OCI-LY1 (cell line): ENCODE results near the gene NOP56.

Source experiments
- H2AFZ ChIP-seq: fragments of 200-600 bp; sonication (generic), shearing (Covaris generic); 2 replicates; pipeline ENCODE4 v1.6.0; 2014; ENCODE audit warnings: antibody characterized with exemption, mild to moderate bottlenecking, low read length
- H3F3A ChIP-seq: fragments of 200-600 bp; sonication (generic), shearing (Covaris generic); 2 replicates; pipeline ENCODE4 v1.6.0; 2014; ENCODE audit warnings: mild to moderate bottlenecking, antibody characterized with exemption, low read length, moderate library complexity; ENCODE audit not compliant: insufficient read depth
- H3K27ac ChIP-seq: fragments of 200-600 bp; sonication (generic); 2 replicates; pipeline ENCODE4 v1.5.1; 2014; ENCODE audit warnings: low read length, mixed run types, mild to moderate bottlenecking, low read depth; ENCODE audit not compliant: poor library complexity, severe bottlenecking
- H3K27me3 ChIP-seq: fragments of 200-600 bp; sonication (generic); 2 replicates; pipeline ENCODE4 v1.6.0; 2014; ENCODE audit warnings: antibody characterized with exemption, mild to moderate bottlenecking, low read length, moderate library complexity; ENCODE audit not compliant: insufficient read depth
- H3K36me3 ChIP-seq: fragments of 200-600 bp; sonication (generic); 2 replicates; pipeline ENCODE4 v1.6.1; 2014; ENCODE audit warnings: mild to moderate bottlenecking, antibody characterized with exemption, low read length, moderate library complexity, mixed read lengths; ENCODE audit not compliant: insufficient read depth
- H3K4me1 ChIP-seq: fragments of 200-600 bp; sonication (generic); 2 replicates; pipeline ENCODE4 v1.5.1; 2014; ENCODE audit warnings: mild to moderate bottlenecking, low read length, moderate library complexity; ENCODE audit not compliant: insufficient read depth, severe bottlenecking
- H3K4me2 ChIP-seq: fragments of 200-600 bp; sonication (generic), shearing (Covaris generic); 2 replicates; pipeline ENCODE4 v1.6.1; 2014; ENCODE audit warnings: low read length
- H3K4me3 ChIP-seq: fragments of 200-600 bp; sonication (generic); 2 replicates; pipeline ENCODE4 v1.5.1; 2014; ENCODE audit warnings: low read length, low read depth, mild to moderate bottlenecking, mixed read lengths; ENCODE audit not compliant: poor library complexity, severe bottlenecking
- H3K79me2 ChIP-seq: fragments of 200-600 bp; shearing (Covaris generic); 2 replicates; pipeline ENCODE4 v1.6.1; 2016; ENCODE audit warnings: mixed run types, low read length, mixed read lengths; ENCODE audit not compliant: insufficient read depth
- H3K9ac ChIP-seq: fragments of 200-600 bp; sonication (generic), shearing (Covaris generic); 2 replicates; pipeline ENCODE4 v1.6.1; 2014; ENCODE audit warnings: mild to moderate bottlenecking, low read length, mixed read lengths
- H3K9me2 ChIP-seq: fragments of 200-600 bp; sonication (generic), shearing (Covaris generic); 2 replicates; pipeline ENCODE4 v1.6.1; 2014; ENCODE audit warnings: low read depth, mild to moderate bottlenecking, low read length, mixed read lengths
- H3K9me3 ChIP-seq: fragments of 200-600 bp; shearing (Covaris generic); 2 replicates; pipeline ENCODE4 v1.6.1; 2014; ENCODE audit warnings: low read length, mixed read lengths
- H4K20me1 ChIP-seq: fragments of 200-600 bp; sonication (generic), shearing (Covaris generic); 2 replicates; pipeline ENCODE4 v1.6.0; 2016; ENCODE audit warnings: mild to moderate bottlenecking, low read length; ENCODE audit not compliant: insufficient read depth
- EZH2 ChIP-seq: fragments of 200-600 bp; sonication (generic), shearing (Covaris generic); IDR thresholded peaks from 2 replicates; pipeline ENCODE4 v1.8.0; 2017; ENCODE audit warnings: borderline replicate concordance, mixed run types, mild to moderate bottlenecking, antibody characterized with exemption, low read length, moderate library complexity, mixed read lengths
- TF ChIP-seq, protein P1 (sequence below): fragments of 200-600 bp; sonication (generic), shearing (Covaris generic); IDR thresholded peaks from 2 replicates; pipeline ENCODE4 v1.5.1; 2017; ENCODE audit warnings: mild to moderate bottlenecking, antibody characterized with exemption, low read length, moderate library complexity, mixed read lengths

The NOP56 gene

DNA sequence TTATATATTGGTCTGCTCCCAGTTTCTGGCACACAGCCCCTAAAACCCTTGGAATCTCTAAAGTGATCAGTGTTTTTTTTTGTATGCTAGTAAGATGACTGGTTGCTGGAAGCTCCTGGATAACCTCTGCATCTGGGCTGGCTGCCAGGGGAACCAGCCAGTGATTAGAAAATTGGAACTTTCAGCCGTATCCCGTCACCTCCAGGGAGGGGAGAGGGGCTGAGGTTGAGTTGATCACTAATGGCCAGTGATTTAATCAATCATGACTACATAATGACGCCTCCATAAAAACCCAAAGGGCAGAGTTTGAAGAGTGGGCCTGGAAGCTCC, 48.0 kb upstream of the NOP56 start:
- no peak overlapping the region for H3K9ac ChIP-seq
- no peak for TF ChIP-seq EZH2
- TF ChIP-seq, protein P1, sequence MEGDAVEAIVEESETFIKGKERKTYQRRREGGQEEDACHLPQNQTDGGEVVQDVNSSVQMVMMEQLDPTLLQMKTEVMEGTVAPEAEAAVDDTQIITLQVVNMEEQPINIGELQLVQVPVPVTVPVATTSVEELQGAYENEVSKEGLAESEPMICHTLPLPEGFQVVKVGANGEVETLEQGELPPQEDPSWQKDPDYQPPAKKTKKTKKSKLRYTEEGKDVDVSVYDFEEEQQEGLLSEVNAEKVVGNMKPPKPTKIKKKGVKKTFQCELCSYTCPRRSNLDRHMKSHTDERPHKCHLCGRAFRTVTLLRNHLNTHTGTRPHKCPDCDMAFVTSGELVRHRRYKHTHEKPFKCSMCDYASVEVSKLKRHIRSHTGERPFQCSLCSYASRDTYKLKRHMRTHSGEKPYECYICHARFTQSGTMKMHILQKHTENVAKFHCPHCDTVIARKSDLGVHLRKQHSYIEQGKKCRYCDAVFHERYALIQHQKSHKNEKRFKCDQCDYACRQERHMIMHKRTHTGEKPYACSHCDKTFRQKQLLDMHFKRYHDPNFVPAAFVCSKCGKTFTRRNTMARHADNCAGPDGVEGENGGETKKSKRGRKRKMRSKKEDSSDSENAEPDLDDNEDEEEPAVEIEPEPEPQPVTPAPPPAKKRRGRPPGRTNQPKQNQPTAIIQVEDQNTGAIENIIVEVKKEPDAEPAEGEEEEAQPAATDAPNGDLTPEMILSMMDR, result no peak
- no peak overlapping the region for H3K27ac ChIP-seq
- no peaks in the 10 kb centered on the region for H3K79me2 ChIP-seq
- H3K4me3 ChIP-seq, result no peak overlapping the region
- H3K4me1 ChIP-seq, result no peaks in the 10 kb centered on the region
- no peaks in the 10 kb centered on the region for H3F3A ChIP-seq
- 0 out of 2 replicates have a peak, but pooled peaks cover 4% of the 10 kb centered on the region for H3K9me3 ChIP-seq
- H3K4me2 ChIP-seq, result no peak overlapping the region
- H2AFZ ChIP-seq, result no peak overlapping the region
- no peaks in the 10 kb centered on the region for H4K20me1 ChIP-seq
- H3K36me3 ChIP-seq, result no peaks in the 10 kb centered on the region
- H3K27me3 ChIP-seq, result no peaks in the 10 kb centered on the region
- no peaks in the 10 kb centered on the region for H3K9me2 ChIP-seq

DNA sequence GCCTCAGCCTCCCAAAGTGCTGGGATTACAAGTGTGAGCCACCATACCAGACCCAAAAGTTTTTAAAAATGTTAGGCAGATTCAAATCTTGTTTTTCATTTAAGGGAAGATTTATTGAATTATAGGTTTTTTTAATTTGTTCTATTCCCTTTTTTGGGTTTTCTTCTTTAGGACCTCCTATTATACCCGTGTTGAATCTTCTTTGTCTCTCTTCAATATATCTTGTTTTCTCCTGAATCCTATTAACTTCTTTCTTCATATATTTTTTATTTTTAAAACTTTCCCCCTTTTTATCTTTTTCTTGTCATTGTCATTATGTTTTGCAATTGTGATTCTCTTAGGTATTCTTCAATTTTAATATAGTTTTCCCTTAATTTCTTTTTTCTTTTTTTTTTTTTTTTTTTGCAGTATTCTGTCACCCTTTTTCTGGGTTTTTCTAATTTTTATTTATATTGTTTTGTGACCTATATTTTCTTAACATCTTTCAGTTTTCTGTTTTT, 45.9 kb upstream of the NOP56 start:
- no peaks in the 10 kb centered on the region for H3K79me2 ChIP-seq
- 0 out of 2 replicates have a peak, but pooled peaks cover 4% of the 10 kb centered on the region for H3K9me3 ChIP-seq
- TF ChIP-seq, protein P1, result no peak
- no peak for TF ChIP-seq EZH2
- no peaks in the 10 kb centered on the region for H3K27me3 ChIP-seq
- no peaks in the 10 kb centered on the region for H3K4me1 ChIP-seq
- H4K20me1 ChIP-seq, result no peaks in the 10 kb centered on the region
- no peak overlapping the region for H2AFZ ChIP-seq
- H3K9ac ChIP-seq, result no peak overlapping the region
- H3K4me3 ChIP-seq, result no peak overlapping the region
- no peaks in the 10 kb centered on the region for H3K36me3 ChIP-seq
- H3K9me2 ChIP-seq, result no peaks in the 10 kb centered on the region
- no peak overlapping the region for H3K4me2 ChIP-seq
- H3F3A ChIP-seq, result no peaks in the 10 kb centered on the region
- H3K27ac ChIP-seq, result no peak overlapping the region

DNA sequence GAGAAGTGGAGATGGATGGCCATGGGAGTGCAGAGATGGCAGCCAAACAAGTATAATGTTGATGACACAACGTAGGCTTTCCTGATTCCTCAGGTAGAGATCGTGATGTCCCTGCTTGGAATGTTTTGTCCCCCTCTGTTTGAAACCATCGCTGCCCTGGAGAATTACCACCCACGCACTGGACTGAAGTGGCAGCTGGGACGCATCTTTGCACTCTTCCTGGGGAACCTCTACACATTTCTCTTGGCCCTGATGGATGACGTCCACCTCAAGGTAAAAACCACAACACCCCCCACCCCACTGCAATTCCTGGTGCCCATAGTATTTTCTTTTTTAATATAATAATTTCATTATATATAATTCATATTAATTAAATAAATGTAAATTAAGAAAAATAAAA, 42.1 kb upstream of the NOP56 start:
- Histone ChIP-seq H3F3A (no peaks in the 10 kb centered on the region), H3K4me2 (no peak overlapping the region), H3K79me2 (no peaks in the 10 kb centered on the region), H3K9ac (no peak overlapping the region), H3K27me3 (no peaks in the 10 kb centered on the region), H2AFZ (no peak overlapping the region), H3K4me3 (no peak overlapping the region), H3K9me2 (no peaks in the 10 kb centered on the region), H3K9me3 (0 out of 2 replicates have a peak, but pooled peaks cover 4% of the 10 kb centered on the region), H3K36me3 (no peaks in the 10 kb centered on the region), H4K20me1 (no peaks in the 10 kb centered on the region), H3K27ac (no peak overlapping the region), H3K4me1 (no peaks in the 10 kb centered on the region)
- no peak for TF ChIP-seq EZH2
- TF ChIP-seq, protein P1, result no peak
